GM18498 (cell line): ENCODE measurements around the gene CRX.
"Not testable (repeated sequence)": the region's sequence is repeated elsewhere in the genome, so short reads cannot be mapped to it uniquely, and the experiment has no call there.

Experiments used
- ATAC-seq: cut with Tn5 transposase; IDR thresholded peaks from one replicate; pipeline ENCODE4 v1.9.1; 2021; ENCODE audit warnings: mild to moderate bottlenecking, moderate library complexity; ENCODE audit not compliant: unreplicated experiment

CRX gene

GRCh38 chr19:47803148-47803547 lies 18.6 kb upstream of the CRX start:
- not testable (repeated sequence) for ATAC-seq

GRCh38 chr19:47803671-47804070 lies 18.1 kb upstream of the CRX start:
- not testable (repeated sequence) for ATAC-seq

- ATAC-seq = not testable (repeated sequence)
Observed at GRCh38 chr19:47804451-47804850, 17.3 kb upstream of the CRX start, which contains the start of gene TPRX1. TPRX1 (minus strand) TSS chr19:47804551; CDS start chr19:47804539, 12 bp downstream.

GRCh38 chr19:47805313-47805712 lies 16.4 kb upstream of the CRX start:
- ATAC-seq = no peak

- no peak for ATAC-seq
Observed at GRCh38 chr19:47806435-47806834, 15.3 kb upstream of the CRX start.

- ATAC-seq = no peak
Observed at GRCh38 chr19:47813304-47813994, 8.3 kb upstream of the CRX start.

- ATAC-seq = no peak
Observed at GRCh38 chr19:47813995-47814328, 7.8 kb upstream of the CRX start.

GRCh38 chr19:47816270-47816669 lies 5.5 kb upstream of the CRX start:
- not testable (repeated sequence) for ATAC-seq

- not testable (repeated sequence) for ATAC-seq
Observed at GRCh38 chr19:47818221-47818620, 3.5 kb upstream of the CRX start.

GRCh38 chr19:47819858-47820257 lies 1.9 kb upstream of the CRX start:
- ATAC-seq = no peak

- no peak for ATAC-seq
Observed at GRCh38 chr19:47820410-47820809, 1.3 kb upstream of the CRX start.

- no peak for ATAC-seq
Observed at GRCh38 chr19:47824396-47824795, 2.7 kb downstream of the CRX start.

- no peak for ATAC-seq
Observed at GRCh38 chr19:47826800-47827199, 5.1 kb downstream of the CRX start.

- no peak for ATAC-seq
Observed at GRCh38 chr19:47832723-47833122, 11.0 kb downstream of the CRX start.

- ATAC-seq = no peak
Observed at GRCh38 chr19:47836038-47836437, 14.3 kb downstream of the CRX start.

- no peak for ATAC-seq
Observed at GRCh38 chr19:47839411-47839810, 17.7 kb downstream of the CRX start.

- ATAC-seq = no peak
Observed at GRCh38 chr19:47839913-47840312, 18.2 kb downstream of the CRX start.

GRCh38 chr19:47842941-47843340 lies 21.2 kb downstream of the CRX start:
- ATAC-seq = no peak

- no peak for ATAC-seq
Observed at GRCh38 chr19:47848425-47848822, 26.7 kb downstream of the CRX start.

GRCh38 chr19:47848823-47849473 lies 27.2 kb downstream of the CRX start:
- ATAC-seq = no peak

- no peak for ATAC-seq
Observed at GRCh38 chr19:47853003-47853402, 31.3 kb downstream of the CRX start.

GRCh38 chr19:47854459-47854858 lies 32.7 kb downstream of the CRX start:
- no peak for ATAC-seq

GRCh38 chr19:47858231-47858630 lies 36.5 kb downstream of the CRX start:
- ATAC-seq = not testable (repeated sequence)
